Activated CD4-positive, alpha-beta T cell treated with anti-CD3 and anti-CD28 coated beads for 36 hours (primary cell): ENCODE measurements around the gene KRT83. TPM values are rescaled to one million over a fixed set of nuclear protein-coding genes. Genes with fewer than 3 reads are reported as not detected.

ENCODE experiments used
- ATAC-seq: fragments of 200-7000 bp; cut with Tn5 transposase; one replicate; pipeline ENCODE4 v1.10.0; 2021; ENCODE audit warnings: mild to moderate bottlenecking, moderate library complexity
- CTCF ChIA-PET: fragments of 350-600 bp; sonication (Branson Sonifier 250); formaldehyde crosslinking; loops from one replicate; lab custom pipeline; 2021; ENCODE audit warnings: antibody characterized with exemption; lab: Charles Lee
- POLR2A ChIA-PET: fragments of 350-600 bp; sonication (Branson Sonifier 250); formaldehyde crosslinking; loops from one replicate; lab custom pipeline; 2021; ENCODE audit warnings: antibody characterized with exemption, inconsistent platforms; lab: Charles Lee
- DNase-seq: peaks from one replicate; pipeline ENCODE4 v3.0.0-alpha.2; 2020
- H3K27ac Mint-ChIP-seq: one replicate; pipeline ENCODE4 v1.8.0; 2021; ENCODE audit warnings: mixed read lengths
- H3K27me3 Mint-ChIP-seq: one replicate; pipeline ENCODE4 v1.8.0; 2021; ENCODE audit warnings: mixed read lengths
- H3K36me3 Mint-ChIP-seq: one replicate; pipeline ENCODE4 v1.8.0; 2021; ENCODE audit warnings: low read depth, mixed read lengths
- H3K4me1 Mint-ChIP-seq: one replicate; pipeline ENCODE4 v1.8.0; 2021; ENCODE audit warnings: mixed read lengths
- H3K4me3 Mint-ChIP-seq: one replicate; pipeline ENCODE4 v1.8.0; 2021; ENCODE audit warnings: mild to moderate bottlenecking, moderate library complexity, mixed read lengths
- H3K9me3 Mint-ChIP-seq: one replicate; pipeline ENCODE4 v1.8.0; 2021; ENCODE audit warnings: low read depth, mixed read lengths
- intact Hi-C, 2 experiments: fragments of 100-400 bp; cut with DNase I in 1 of 2; cut with micrococcal nuclease in 1 of 2; formaldehyde crosslinking; loops; one replicate each; pipeline versions ENCODE4 v1.14.2 to v1.15.1; 2022 to 2024; cut with DNase I, micrococcal nuclease
- total RNA-seq, 2 experiments: library from RNA; stranded (reverse); gene quantifications; one replicate each; pipeline ENCODE4 v1.2.3, GENCODE V29; 2021

Gene KRT83
- not detected for total RNA-seq

DNA sequence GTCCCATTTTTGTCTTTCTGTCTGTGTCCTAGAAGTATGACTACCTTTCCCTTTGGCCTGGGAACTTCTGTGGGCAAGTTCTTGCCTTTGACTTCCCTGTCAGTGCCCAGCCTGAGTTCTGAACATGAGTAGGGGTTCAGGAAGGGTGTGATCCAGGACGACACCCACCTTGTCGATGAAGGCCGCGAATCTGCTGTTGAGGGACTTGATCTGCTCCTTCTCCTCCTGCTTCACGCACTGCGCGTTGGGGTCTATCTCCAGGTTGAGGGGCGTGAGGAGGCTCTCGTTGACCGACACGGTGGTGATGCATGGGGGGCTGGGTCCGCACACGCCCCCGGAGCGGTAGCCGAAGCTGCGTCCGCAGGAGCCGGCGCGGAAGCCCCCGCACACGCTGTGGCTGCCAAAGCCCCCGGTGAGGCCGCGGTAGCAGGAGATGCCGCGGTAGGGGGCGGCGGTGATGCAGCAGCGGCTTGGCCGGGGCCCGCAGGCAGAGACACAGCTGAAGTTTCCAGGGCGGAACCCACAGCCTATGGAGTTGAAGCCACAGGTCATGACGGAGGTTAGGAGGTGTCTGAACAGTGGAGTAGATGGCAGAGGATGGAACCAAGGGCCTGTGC lies at the start of gene KRT83:
Gene KRT83, minus strand, starts transcription at position 615 of the 617 bp plus-strand sequence. Its CDS starts 63 bp downstream, at position 552.
- DNase-seq (no peak), ATAC-seq (no peak)
- Mint-ChIP-seq H3K27ac (no peak within 1 kb of the TSS), H3K9me3 (no peaks in the 10 kb centered on the region), H3K27me3 (peaks cover 20% of the 10 kb centered on the region), H3K4me3 (no peak within 1 kb of the TSS), H3K36me3 (no peaks in the 10 kb centered on the region), H3K4me1 (no peaks in the 10 kb centered on the region)
- intact Hi-C loops: no loop called here
- POLR2A ChIA-PET: no interaction called here
- CTCF ChIA-PET: no interaction called here

DNA sequence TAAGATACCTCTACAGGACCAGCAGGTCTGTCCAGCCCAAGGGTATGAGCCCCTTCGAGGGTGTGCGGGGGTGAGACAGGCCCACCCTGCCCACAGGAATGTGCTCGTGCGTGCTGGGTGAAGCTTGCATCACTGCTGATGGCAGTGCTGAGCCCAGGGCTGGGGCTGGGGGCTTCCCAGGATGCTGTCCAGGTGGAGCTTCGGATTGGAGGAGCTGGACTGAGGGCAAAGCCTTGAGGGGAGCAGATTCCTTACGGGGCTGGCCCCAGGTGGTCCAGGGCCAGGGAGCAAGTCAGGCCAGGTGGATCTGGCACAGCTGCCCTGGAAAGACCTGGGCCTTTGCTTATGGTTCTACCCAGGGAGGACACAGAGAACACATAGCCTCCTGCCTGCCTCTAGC lies 48.6 kb upstream of the KRT83 start:
- ATAC-seq (no peak), DNase-seq (no peak)
- Mint-ChIP-seq H3K9me3 (no peaks in the 10 kb centered on the region), H3K4me1 (no peaks in the 10 kb centered on the region), H3K4me3 (no peak overlapping the region), H3K27ac (no peak overlapping the region), H3K27me3 (peaks cover 6% of the 10 kb centered on the region), H3K36me3 (no peaks in the 10 kb centered on the region)
- CTCF ChIA-PET: interaction anchor here (0.7 to 1.7 kb wide), 3 partner anchors 11 to 510 kb away, joined by 3 to 5 read pairs (median 4); no protein-coding TSS in a partner anchor
- intact Hi-C loops: loop anchor here in 1 of 2 experiments (5.0 to 10.0 kb wide), 3 partner anchors 137 to 213 kb away; no protein-coding TSS in a partner anchor
- POLR2A ChIA-PET: no interaction called here

DNA sequence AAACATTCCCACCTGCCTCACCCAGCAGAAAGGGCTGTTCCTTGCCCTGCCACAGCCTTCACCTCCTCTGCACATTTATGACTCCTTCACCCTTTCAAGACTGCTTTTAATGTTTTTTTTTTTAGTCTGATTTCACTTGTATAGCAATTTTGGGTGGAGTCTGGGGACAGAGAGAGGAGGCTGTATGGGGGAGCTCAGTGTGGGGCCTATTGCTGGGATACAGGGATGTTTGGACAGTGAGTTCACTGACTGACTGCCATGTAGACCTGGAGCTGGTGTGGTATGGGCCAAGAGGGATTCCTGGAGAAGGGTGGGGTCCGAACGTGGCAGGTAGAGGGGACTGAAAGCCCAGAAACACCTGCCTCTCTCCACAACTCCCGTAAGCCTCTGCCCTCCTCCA lies 48.0 kb upstream of the KRT83 start:
- no peaks in the 10 kb centered on the region for H3K36me3 Mint-ChIP-seq
- no peaks in the 10 kb centered on the region for H3K9me3 Mint-ChIP-seq
- H3K27ac Mint-ChIP-seq: no peak overlapping the region
- H3K27me3 Mint-ChIP-seq: peaks cover 6% of the 10 kb centered on the region
- no peaks in the 10 kb centered on the region for H3K4me1 Mint-ChIP-seq
- no peak overlapping the region for H3K4me3 Mint-ChIP-seq
- intact Hi-C loops: no loop called here
- ATAC-seq (no peak), DNase-seq (no peak)
- ChIA-PET POLR2A (no interaction called here), CTCF (interaction anchor here (0.6 to 1.7 kb wide), 3 partner anchors 10 to 510 kb away, joined by 4 to 5 read pairs (median 4); no protein-coding TSS in a partner anchor)

DNA sequence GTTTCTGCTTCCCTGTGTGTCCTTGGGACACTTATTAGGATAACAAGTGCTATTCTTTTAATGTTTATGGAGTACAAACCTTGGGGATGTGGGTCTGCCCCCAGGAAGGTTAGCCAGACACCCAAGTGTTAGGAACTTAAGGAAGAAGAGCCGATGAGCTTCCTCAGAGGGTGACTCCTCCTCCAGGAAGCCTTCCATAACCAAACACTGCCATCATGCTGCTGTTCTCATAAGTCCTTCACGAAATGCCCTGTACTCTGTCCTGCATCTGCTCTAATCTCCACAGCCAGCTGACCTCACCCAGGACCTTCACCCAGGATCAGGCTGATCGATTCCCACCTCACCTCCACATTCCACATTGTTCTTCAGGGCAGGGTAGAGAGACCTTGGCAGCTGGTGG lies 47.3 kb upstream of the KRT83 start:
- Mint-ChIP-seq H3K27ac (no peak overlapping the region), H3K4me1 (no peaks in the 10 kb centered on the region), H3K4me3 (no peak overlapping the region), H3K27me3 (peaks cover 6% of the 10 kb centered on the region), H3K9me3 (no peaks in the 10 kb centered on the region), H3K36me3 (no peaks in the 10 kb centered on the region)
- intact Hi-C loops: no loop called here
- CTCF ChIA-PET: interaction anchor here (1.6 to 1.7 kb wide), 2 partner anchors 10 to 511 kb away, joined by 4 to 5 read pairs; no protein-coding TSS in a partner anchor
- DNase-seq (no peak), ATAC-seq (no peak)
- POLR2A ChIA-PET: interaction anchor here (0.5 kb wide), 1 partner anchor 24 kb away, joined by 3 read pairs; no protein-coding TSS in a partner anchor

DNA sequence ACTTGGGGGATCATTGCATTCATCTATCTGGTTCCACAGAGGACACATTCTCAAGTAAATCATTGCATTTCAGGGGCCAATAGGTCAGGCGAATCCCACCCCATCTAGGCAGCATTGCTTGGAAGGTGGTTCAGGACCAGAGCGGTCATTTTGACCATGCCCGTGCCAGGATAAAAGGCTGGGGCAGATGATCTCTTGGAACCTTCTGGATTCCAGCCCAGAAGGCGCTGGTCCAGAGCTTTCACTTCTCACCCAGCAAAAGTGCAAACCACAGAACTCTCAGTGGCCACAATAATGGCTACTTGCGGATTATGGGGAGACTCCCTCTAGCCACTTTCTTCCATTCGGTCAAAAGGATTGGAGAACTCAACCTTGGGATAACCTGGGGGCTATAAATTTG lies 46.7 kb upstream of the KRT83 start:
- POLR2A ChIA-PET: interaction anchor here (0.5 kb wide), 1 partner anchor 24 kb away, joined by 3 read pairs; no protein-coding TSS in a partner anchor
- intact Hi-C loops: no loop called here
- DNase-seq (no peak), ATAC-seq (no peak)
- CTCF ChIA-PET: interaction anchor here (1.7 kb wide), 1 partner anchor 9 kb away, joined by 5 read pairs; no protein-coding TSS in a partner anchor
- Mint-ChIP-seq H3K27me3 (peaks cover 6% of the 10 kb centered on the region), H3K4me3 (no peak overlapping the region), H3K27ac (no peak overlapping the region), H3K36me3 (no peaks in the 10 kb centered on the region), H3K4me1 (no peaks in the 10 kb centered on the region), H3K9me3 (no peaks in the 10 kb centered on the region)

DNA sequence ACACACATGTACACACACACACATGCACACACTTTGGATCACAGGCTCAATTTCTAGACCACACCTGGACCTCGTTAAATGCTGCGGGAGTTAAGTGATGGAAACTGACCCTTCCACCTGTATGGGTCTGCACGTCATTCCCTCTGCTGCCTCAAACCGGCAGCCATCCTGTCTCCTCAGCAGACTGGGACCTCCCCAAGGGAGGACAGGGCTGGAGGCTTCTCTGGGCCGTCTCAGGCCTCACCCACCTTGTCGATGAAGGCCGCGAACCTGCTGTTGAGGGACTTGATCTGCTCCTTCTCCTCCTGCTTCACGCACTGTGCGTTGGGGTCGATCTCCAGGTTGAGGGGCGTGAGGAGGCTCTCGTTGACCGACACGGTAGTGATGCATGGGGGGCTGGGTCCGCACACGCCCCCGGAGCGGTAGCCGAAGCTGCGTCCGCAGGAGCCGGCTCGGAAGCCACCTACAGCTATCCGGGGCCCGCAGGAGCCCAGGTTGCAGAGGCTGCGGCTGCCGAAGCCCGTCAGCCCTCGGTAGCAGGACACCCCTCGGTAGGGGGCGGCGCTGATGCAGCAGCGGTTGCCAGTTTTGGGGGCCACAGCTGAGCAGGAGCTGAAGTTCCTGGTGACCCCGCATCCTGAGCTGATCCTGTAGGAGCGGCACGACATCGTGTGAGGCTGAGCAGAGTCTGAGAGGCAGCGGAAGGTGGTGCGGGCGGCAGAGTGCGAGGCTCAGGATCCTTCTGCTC lies 45.7 kb upstream of the KRT83 start, which contains the start of gene KRT85:
Gene KRT85, minus strand, starts transcription at position 744 of the 748 bp plus-strand sequence. Its CDS starts 76 bp downstream, at position 668.
- Mint-ChIP-seq H3K27me3 (peaks cover 6% of the 10 kb centered on the region), H3K27ac (no peak within 1 kb of the TSS), H3K4me3 (no peak within 1 kb of the TSS), H3K9me3 (no peaks in the 10 kb centered on the region), H3K4me1 (no peaks in the 10 kb centered on the region), H3K36me3 (no peaks in the 10 kb centered on the region)
- POLR2A ChIA-PET: no interaction called here
- intact Hi-C loops: no loop called here
- ATAC-seq (no peak), DNase-seq (no peak)
- CTCF ChIA-PET: no interaction called here

DNA sequence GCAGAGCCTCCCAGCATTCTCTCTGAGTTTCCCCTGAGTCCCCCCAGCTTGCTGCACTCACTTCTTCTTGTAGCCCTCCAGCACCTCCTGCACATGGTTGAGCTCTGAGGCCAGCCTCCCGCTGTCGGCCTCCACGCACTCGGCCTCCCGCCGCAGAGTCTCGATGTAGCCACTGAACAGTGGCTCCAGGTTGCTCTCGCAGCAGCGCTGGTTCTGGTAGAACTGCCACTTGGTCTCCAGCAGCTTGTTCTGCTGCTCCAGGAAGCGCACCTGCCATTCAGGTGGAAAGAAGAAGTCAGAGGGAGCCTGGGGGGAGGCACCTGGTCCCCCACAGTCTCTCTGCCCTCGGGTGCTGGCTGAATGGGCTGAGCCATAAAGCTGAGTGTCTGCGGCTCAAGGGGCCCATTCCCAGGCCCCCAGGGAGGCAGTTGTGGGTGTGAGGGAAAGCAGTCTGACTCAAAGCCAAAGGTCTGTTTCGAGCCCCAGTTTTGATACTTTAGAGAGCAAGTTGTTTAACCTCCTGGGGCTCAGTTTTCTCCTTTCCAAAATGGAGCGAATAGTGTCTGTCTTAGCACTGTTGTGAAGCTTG lies 43.8 kb upstream of the KRT83 start:
- POLR2A ChIA-PET: no interaction called here

DNA sequence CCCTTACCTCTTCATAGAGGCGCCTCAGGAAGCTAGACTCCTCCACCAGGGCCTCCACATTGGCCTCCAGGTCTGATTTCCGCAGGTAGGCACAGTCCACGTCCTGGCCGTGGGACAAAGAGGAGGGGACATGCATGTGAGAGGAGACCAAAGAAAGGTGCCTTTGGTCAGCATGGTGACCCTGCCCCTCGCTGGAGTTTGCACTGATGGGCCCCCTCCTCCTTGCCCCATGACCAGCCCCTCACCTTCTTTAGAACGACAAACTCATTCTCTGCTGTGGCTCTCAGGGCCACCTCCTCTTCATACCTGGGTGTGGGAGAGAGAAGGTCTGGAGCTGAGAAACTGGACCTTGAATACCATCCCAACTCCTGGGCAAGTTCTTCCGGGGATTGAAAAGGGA lies 42.9 kb upstream of the KRT83 start:
- POLR2A ChIA-PET: no interaction called here
- H3K27me3 Mint-ChIP-seq: peaks cover 3% of the 10 kb centered on the region
- H3K9me3 Mint-ChIP-seq: no peaks in the 10 kb centered on the region
- CTCF ChIA-PET: interaction anchor here (0.6 to 1.3 kb wide), 3 partner anchors 24 to 557 kb away, joined by 3 to 4 read pairs (median 3); no protein-coding TSS in a partner anchor
- no peak overlapping the region for H3K27ac Mint-ChIP-seq
- H3K4me1 Mint-ChIP-seq: peaks cover 6% of the 10 kb centered on the region
- no peak for DNase-seq
- intact Hi-C loops: no loop called here
- H3K36me3 Mint-ChIP-seq: no peaks in the 10 kb centered on the region
- ATAC-seq: no peak
- H3K4me3 Mint-ChIP-seq: no peak overlapping the region

More for the DNA sequence above, 43.8 kb upstream of the KRT83 start:
- no peak overlapping the region for H3K4me3 Mint-ChIP-seq
- intact Hi-C loops: no loop called here
- no peaks in the 10 kb centered on the region for H3K9me3 Mint-ChIP-seq
- H3K36me3 Mint-ChIP-seq: no peaks in the 10 kb centered on the region
- ATAC-seq (no peak), DNase-seq (no peak)
- peaks cover 3% of the 10 kb centered on the region for H3K27me3 Mint-ChIP-seq
- no peak overlapping the region for H3K27ac Mint-ChIP-seq
- H3K4me1 Mint-ChIP-seq: no peaks in the 10 kb centered on the region
- CTCF ChIA-PET: interaction anchor here (0.6 to 1.2 kb wide), 4 partner anchors 25 to 956 kb away, joined by 3 to 5 read pairs (median 3); partner anchors contain the start of gene AAAS

DNA sequence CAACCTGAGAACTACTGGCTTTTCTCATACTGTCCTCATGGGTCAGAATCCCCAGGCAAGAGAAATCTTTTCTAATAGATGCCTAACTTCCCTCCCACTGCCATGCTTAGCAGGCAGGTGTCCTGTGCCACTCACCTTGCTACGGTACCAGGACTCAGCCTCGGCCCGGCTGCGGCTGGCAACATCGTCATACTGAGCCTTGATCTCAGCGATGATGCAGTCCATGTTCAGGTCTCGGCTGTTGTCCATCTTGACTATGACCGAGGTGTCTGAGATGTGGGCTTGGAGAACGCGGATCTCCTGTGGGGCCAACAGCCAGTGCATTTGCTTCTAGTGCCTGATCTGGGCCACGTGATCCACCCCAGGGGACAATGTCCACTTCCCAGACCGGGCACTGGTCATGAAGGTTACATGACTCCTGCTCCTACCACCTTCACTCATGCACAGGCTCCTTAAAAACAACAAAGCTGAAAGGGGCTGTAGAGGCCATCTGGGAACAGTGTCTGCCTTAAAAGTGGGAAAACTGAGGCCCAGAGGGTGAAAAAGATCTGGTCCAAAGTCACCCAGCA lies 42.0 kb upstream of the KRT83 start:
- ATAC-seq: no peak
- Mint-ChIP-seq H3K4me3 (no peak overlapping the region), H3K27me3 (peaks cover 3% of the 10 kb centered on the region), H3K27ac (no peak overlapping the region), H3K4me1 (peaks cover 14% of the 10 kb centered on the region), H3K36me3 (no peaks in the 10 kb centered on the region), H3K9me3 (no peaks in the 10 kb centered on the region)
- ChIA-PET POLR2A (no interaction called here), CTCF (interaction anchor here (0.6 to 1.3 kb wide), 2 partner anchors 522 to 558 kb away, joined by 3 to 4 read pairs; no protein-coding TSS in a partner anchor)
- intact Hi-C loops: no loop called here
- DNase-seq: no peak

DNA sequence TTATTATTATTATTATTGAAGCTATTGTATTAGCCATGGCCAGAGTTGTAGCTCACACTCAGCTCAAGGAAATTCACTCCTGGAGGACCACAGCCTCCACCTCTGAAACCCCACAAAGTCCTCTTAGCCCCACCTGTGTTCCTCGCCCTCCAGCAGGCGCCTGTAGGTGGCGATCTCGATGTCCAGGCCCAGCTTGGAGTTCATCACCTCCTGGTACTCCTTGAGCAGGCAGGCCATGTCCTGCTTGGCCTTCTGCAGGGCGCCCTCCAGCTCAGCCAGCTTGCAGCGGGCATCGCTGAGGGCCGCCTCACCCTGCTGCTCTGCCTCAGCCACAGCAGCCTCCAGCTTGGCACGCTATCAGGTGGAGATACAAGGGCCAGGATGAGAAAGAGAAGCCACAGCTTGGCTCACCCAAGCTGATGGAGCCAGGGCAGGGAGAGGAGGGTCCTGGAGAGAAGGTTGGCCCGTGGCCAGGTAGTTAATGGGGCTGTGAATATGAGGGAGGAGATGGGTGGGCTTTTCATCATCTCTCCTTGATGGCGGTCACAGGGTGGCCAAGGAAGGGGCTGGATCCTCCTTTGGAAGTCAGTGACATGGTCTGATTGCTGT lies 41.0 kb upstream of the KRT83 start:
- H3K4me3 Mint-ChIP-seq: no peak overlapping the region
- ChIA-PET CTCF (interaction anchor here (0.6 to 1.8 kb wide), 6 partner anchors 8 to 185 kb away, joined by 3 to 9 read pairs (median 3); no protein-coding TSS in a partner anchor), POLR2A (no interaction called here)
- H3K27me3 Mint-ChIP-seq: peaks cover 3% of the 10 kb centered on the region
- DNase-seq (peak; percentile 29), ATAC-seq (no peak)
- intact Hi-C loops: no loop called here
- H3K9me3 Mint-ChIP-seq: no peaks in the 10 kb centered on the region
- no peak overlapping the region for H3K27ac Mint-ChIP-seq
- peaks cover 17% of the 10 kb centered on the region for H3K4me1 Mint-ChIP-seq
- no peaks in the 10 kb centered on the region for H3K36me3 Mint-ChIP-seq
